ENCODE results near the gene BMAL2. TPM values are rescaled to one million over a fixed set of nuclear protein-coding genes. Genes with fewer than 3 reads are reported as not detected.

The BMAL2 gene
- polyA plus RNA-seq, 1 donor = 7.5 TPM

DNA sequence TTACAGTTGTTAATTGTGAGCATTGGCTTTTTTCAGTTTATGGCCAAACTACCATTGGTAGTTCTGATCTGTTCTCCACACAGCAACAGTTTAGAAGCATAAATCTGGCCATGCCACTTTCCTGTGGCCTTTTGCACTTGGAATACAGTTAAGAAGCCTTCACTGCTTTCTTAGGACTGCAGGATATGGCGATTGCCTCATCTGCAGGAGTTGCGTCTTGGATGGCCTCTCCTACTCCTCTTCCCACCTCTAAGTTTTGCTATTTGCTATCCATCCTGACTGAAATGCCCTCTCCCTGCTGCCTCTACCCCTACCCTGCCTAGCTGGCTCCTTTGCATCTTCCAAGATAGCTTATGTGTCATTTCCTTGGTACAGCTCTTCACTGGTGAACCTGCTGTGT lies 12.8 kb upstream of the BMAL2 start:
- DNase-seq = no peak

DNA sequence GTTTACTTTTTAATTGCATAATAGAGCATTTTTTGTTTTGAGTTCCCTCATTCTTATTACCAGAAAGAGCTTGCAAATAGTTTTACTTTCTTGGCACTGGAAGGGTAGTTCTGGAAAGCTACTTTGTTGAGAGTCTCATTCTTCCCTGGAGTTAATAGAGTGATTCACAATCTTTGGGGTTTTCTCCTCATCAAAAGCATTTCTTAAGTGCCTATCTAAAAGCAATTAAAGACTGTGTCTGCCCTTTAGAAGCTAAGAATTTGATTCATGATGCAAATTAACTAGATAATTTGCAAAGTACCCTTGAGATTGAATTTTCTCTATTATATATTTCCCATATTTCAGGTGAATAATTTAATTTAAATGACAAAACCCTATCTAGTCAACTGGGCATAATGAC lies 8.1 kb upstream of the BMAL2 start:
- DNase-seq = no peak

DNA sequence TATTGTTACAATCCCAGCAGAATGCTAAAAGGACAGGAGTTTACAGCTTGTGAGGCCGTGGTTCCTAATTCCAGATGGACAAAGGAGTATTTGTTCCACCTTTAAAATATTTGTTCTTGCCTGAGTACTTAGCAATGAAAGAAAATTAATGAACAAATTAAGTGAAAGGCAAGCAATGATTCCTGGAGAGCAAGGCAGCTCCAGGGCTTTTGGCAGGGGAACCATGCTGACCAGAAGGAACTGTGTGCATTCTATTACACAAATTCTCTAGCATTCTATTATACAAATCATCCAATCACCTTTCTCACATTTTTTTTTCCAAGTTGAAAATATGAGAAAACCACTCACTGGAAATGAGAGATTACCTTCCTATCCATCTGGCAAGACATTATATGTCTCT lies 1.8 kb upstream of the BMAL2 start:
- peak; percentile 11 for DNase-seq

DNA sequence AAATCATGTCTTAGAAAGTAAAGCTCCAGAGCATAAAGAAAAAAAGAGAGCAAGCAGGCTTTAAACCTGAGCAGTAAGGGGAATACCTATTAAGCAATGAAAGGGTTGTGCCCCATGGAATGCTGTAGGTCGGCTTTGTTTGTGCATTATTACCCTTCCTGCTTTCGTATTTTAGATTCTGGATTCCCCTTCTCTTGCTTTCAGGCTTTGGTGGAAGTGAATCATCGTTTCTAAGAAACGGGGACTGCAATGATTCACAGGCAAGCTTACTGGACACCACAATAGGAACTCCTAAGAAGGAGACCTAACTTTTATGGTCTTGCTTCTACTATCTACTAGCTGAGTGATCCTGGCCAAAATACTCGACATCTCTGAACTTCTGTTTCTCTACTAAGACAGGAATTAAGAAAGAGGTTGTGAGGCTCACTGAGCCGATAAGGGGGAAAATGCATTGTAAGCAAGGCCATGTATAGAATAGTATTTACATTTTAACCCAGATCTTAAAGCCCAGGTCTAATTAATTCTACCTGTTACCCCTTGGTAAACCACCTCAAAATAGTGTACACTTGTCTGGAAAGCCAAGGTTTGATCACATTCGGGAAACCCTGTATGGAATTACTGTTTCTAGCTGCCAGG lies 1.2 kb upstream of the BMAL2 start:
- peak; percentile 13 for DNase-seq

DNA sequence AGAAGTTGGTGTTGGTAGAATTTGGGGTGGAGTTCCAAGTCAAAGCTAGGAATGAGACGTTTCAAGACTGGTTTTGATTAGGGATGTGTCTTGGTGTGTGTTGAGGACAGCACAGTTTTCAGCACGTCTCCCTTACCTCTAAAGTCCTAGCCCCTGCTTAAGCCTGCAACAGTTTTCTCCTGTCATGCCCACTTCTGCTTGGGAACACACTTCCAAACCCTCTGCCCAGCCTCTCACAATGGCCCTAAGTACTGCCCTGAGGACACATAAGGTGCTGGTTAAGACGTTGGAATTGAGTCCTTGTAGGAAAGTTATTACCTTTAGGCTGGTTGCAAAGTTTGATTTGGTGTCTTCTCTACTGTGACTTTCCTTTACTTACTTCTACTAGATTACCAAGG lies 710 bp upstream of the BMAL2 start:
- DNase-seq = no peak

DNA sequence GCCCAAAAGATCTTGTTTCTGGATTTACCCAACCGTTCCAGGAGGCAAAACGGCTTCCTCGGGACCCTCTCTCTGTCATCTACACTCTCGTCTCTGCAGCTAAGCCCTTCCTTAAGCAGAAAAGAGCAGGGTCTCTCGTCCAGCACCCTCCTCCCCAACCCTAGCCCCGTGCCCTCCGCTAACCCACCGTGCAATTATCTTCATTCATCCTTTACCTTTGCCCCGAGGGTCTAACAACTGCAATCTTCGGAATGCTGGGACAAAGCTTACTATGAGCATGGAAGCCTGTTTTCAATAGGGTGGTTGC lies 276 bp upstream of the BMAL2 start:
- DNase-seq = peak; percentile 17

DNA sequence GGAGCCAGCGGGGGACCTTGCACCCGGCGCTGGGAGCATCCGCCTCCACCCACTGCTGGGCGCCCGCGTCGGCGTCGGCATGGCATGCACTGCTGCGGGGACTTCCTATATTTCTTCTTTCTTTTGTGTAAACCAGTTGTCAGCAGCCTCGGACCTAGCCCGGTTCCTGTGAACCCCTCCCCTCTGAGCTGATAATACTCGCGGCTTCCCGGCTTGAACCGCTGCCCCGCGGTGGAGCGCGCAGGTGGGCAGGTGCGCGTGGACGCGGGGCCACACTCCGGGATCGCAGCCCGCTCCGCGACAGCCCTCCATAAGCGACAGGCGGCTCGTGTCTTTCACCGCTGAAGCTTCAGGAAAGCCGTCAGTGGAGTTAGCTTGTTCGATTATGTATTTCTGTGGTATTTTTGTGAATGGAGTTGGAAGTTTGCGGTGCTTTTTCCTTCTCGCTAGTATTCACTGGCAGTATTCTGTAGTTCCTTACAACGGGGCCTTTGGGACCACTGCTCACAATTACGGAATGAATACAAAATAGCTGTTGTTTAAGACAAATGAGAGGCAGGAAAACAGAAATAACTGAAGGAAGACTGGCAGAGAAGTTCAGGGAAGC lies 870 bp downstream of the BMAL2 start:
- peak; percentile 12 for DNase-seq

DNA sequence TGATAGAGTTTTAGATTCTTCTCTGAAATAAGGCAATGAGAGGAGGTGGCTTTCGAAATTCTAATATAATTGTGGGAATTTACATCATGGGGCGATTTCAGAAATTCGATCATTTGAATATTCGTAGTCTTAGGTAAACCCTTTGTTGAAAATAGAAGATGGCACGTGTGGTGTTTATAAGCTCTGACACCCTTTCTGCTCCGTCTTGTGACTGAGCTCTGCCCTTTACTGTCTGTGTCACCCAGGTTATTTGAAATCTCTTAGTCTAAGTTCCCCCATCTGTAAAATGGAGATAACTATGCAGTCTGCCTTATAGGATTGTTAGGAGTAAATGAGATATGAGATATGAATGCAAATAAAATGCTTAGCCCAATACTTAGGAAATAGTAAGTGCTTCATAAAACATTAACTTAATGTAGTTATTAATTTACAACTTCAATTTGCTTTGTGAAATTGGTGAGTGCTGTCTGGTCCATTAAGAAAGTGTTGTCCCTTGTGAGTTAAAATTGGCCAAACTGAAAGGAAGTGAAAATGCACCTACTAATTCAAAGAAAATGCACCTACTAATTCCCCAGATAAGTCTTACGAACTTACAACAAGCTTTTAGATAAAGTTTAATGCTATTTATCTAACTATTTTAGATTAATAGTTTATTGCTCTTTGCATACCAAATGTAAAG lies 1.5 kb downstream of the BMAL2 start:
- no peak for DNase-seq

DNA sequence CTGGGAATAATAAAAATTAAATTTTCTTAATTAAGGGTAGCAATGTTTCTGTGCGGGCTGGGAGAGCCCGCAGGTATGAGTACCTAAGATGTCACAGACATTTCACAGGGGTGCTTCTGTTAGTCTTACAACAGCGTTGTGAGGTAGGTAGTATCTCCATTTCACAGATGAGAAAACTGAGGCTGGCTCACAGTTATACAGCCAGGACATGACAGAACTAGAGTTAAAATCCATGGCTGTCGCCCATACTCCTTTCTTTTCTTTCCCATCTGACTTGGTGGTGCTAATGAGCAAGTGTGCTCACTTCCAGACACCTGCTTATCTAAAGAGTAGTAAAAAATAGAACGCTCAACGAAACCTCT lies 2.1 kb downstream of the BMAL2 start:
- DNase-seq = no peak

DNA sequence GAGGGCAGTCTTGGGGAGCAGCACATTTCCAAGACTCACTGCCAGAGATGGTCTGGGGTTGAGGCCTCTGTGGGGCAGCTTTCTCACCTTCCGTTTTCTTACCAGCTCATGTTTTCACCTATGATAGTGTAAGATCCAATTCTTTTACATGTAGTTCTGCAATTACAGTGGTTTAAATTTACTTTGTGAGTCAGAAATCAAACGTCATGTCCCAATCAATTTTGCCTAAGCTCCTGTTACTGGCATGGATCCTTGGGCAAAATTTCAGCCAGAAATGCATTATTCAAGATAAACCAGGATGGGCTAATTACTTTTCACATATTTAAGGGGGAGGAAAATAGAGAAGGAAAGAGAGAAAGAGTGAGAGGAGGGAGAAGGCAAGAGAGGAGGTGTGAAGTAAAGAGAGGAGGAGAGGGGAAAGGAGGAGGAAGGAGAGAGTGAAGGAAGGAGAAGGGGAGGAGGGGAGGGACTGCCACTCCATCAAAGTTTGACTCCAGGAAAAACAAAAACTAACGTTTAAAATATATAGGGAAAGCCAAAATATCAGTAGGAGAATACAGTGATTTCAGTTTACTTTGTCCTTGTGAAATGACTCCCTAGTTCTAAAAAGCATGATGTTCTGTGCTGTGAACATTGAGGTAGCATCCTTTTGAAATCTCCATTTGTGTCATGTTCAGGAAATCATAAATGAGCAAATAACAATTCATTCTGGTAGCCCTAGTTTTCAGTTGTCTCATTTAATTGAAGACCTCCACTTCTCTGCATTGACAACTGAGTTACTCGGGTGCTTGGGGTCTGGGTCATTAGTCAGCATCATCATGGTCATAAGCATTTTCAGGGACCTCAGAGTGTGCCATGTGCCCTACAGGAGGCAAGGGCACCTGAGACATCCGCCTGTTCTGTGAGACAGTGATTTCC lies 3.0 kb downstream of the BMAL2 start:
- no peak for DNase-seq

DNA sequence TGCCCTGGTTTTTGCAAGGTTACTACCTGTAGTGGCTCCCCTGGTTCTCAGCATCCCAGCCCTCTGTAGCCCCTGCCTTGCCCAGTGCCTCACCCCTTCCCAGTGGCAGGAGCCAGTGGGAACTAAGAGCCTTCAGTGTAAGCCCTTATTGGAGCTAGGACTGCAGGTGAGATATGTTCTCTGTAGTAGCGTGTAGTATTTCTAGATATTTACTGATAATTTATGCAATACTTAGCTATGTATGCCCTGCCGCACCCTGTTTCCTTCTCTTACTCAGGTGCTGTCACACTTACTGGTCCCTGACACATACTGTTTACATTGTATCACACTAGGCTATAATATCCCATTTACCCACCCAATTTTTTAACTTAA lies 3.6 kb downstream of the BMAL2 start:
- no peak for DNase-seq

DNA sequence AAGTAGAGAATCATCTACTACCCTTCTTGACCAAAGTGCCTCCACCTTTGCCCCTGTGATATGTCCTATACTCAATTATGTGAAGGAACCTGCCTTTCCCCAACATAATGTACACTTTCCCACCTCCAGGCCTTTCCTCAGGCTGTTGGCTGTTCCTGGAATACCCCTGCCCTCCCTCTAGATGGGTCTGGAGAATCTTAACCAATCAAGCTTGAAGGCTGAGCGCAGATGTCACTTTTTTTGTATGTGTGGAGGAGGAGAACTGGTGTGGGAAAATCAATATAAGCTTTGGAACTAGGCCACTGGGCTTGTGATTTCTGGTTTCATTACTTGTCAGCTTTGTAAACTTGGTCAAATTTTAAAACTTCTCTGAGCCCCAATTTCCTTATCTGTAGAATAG lies 4.7 kb downstream of the BMAL2 start:
- DNase-seq = no peak

DNA sequence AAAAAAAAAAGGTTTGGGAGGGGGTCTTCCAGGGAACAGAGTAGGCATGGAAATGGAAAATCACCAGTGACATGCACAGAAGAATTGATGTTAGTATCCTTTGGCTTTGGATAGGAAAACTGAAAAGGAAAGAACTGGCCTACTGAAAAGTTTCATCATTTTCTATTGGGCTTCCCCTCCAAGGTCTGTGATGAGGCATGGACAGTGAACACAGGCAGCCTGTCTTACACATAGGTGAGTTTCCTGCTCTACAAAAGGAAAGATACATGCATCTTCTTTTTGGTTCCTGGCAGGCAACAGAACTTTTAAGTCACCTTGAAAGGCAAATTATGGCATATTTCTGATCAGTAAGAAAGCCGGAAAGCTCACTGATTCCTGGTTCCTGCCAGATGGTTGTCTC lies 5.8 kb downstream of the BMAL2 start:
- DNase-seq = no peak

DNA sequence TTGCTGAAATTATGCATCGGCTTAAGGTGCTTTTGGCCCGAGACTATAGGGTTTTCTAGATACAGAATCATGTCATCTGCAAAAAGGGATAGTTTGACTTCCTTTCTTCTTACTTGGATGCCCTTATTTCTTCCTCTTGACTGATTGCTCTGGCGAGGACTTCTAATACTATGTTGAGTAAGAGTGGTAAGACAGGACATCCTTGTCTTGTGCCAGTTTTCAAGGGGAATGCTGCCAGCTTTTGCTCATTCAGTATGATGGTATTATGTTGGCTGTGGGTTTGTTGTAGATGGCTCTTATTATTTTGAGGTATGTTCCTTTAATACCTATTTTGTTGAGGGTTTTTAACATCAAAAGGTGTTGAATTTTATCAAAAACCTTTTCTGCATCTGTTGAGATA lies 8.3 kb downstream of the BMAL2 start:
- no peak for DNase-seq

DNA sequence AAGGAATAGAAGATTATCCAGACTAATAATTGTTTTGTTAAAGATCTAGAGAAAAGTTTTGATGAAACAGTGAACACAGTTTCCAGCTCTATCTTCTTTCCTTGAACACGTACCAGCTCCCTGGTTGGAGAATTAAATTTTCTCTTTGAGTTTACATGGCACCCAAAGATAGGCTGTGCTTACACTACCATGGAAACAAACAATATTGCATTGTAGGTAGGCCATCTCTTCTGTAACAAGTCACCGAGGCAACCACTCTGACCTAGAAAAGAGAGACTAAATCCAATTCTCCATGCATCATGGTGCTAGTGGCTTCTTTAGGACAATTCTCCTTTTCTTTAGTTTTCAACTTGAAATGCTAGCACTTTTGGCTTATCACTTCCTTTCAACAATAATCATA lies 9.9 kb downstream of the BMAL2 start:
- no peak for DNase-seq

DNA sequence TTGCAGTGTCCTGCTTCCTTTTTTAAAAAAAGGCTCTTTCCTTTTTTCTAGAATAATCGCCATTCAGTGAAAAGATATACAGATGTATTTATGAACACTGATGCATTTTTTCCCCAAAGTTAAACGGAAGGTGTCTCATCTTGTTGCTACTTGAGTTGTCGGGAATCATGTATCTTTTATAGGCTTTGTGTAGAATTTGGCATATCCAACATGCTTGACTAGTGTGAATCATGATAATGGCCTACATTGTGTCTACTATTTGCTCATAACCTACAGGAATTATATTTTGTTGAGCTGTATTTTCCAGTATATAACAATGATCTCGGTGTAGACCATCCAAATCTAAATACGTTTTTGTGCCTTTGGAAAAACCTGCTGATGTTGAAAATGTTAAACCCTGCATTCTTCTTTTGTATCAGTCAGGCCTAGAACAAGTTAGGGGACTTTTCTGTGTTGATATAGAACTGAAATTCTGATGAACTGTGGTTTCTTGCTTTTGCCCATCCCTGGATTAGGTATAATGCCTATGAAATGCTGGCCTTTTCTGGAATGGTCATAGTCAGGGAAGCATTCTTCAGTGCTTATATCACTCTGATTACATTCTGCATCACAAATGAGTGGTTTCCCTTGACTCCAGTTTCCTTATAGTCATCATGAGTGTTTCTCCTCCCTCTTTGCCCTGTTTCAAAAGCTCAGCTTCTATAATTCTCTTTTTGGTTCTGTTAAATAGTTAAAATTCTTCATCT lies 10.8 kb downstream of the BMAL2 start:
- no peak for DNase-seq

DNA sequence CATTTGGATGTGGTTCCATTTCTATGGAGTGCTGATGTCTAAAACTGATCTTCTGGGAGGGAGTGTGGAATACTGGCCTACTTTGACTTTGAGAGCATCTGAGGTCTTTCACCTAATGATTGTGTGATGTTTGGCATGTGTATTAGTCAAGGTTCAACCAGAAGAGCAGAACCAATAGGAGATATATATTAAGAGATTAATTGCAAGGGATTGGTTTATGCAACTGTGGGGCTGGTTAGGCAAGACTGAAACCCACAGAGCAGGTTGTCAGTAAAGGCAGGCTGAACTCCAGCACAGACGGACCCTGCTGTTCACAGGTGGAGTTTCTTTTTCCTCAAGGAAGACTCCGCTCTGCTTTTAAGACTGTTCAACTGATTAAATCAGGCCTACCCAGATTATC lies 11.6 kb downstream of the BMAL2 start:
- no peak for DNase-seq

DNA sequence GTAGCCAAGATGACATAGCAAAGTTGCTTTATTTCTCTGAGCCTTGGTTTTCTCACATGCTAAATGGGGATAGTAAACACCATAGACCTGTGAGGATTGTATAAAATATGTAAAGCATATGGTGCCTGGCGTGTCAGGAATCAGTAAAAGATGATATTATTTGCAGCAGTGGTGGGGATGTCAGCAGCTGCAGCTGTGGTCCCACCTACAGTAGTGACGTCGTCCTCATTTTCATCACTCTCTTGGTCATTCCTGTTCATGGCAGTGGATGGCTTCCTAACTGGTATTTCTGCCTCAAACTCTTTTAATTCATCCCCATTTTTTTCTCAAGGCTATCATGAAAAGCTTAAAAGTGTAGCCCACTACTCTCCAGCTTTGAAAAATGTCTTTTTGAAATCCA lies 12.1 kb downstream of the BMAL2 start:
- DNase-seq = no peak

DNA sequence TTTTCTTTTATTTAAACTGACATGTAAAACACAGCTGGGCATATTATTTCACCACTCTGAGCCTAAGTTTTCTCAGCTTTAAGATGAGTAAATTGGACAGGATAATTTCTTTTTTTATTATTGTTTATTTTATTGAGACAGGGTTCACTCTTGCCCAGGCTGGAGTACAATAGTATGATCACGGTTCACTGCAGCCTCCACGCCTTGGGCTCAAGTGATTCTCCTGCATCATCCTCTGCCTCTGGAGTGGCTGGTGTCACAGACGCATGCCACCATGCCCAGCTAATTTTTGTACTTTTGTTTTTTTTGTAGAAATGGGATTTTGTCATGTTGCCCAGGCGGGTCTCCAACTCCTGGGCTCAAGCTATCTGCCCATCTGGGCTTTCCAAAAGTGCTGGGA lies 12.7 kb downstream of the BMAL2 start:
- no peak for DNase-seq

DNA sequence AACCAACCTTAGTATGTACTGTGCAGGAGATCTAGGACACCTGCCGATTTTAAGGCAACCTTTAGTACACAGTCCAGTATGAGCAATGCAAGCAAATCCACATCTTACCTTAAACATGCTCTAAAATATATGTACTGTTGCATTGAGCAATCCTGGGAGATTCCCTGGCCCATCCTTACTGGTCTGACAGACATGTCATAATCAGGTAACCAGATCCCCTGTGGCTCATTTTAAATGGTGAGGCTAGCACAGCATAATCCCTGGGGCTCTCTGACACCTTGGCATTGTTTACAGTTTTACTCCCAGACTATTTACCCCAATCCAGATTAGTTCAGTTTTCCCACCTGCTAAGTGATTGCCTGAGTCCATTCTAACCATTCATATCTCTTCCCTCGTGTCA lies 15.1 kb downstream of the BMAL2 start:
- DNase-seq = no peak

DNA sequence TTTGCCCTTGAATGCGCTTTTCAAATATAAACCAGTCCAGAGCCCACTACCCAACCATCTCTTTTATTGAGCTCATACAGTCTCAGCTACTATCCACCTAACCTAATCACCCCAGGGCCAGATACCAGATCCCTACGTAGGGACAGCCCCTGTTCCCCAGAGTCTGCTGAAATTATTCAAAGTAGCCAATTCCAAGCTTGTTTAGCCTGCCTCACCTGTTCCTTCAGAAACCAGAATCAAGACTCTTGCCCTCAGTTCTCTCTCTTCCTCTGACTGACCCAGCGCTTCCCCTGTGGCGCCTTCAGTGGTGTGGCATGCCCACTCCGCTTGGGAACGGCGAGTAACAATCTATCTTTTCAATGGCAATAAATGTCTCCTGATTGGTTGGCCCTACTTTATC lies 18.8 kb downstream of the BMAL2 start:
- DNase-seq = no peak

DNA sequence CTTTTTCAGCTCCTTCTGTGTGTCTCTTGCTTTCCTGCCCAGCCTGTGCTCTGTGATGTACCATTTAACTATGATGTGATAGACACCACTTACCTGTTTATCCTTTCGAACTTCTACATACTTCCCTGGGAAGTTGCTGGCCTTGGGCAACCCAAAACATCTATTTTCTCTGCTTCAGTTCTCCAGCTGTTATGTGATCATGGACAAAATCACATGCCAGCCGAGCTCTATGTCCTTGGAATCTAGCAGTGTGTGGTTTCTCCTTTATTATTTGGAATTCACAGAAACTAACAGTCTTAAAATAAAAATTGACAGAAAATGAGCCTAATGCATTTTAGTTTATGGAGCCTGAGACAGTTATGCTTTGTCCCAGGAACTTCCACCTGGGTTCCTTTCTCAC lies 22.9 kb downstream of the BMAL2 start:
- DNase-seq = no peak

DNA sequence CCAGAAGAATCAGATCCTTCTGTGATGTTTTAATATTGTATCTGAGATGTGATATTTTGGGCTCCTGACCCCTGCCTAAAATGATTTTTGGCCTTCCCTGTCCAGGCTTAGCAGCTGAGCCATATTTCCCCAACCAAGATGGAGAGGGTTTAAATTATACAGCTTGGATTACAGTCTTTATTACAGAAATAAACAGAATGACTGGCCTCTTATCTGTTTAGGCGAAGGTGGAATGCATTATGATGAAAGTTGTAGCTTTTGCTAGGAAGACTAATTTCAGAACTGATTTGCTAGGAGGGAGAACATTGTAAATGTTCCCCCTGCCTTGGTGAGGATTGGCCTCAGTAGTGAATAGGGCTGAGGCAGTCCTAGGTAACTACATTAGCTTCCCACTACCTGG lies 23.3 kb downstream of the BMAL2 start:
- DNase-seq = no peak
